Hair follicular keratinocyte (primary cell): ENCODE data around the gene FAM24B. TPM values are rescaled to one million over a fixed set of nuclear protein-coding genes. Genes with fewer than 3 reads are reported as not detected.

Experiments
- total RNA-seq: library from RNA; depleted of rRNA; stranded (reverse); fragments of >200 nt; gene quantifications from 2 replicates; pipeline ENCODE4 v1.2.3, GENCODE V29; 2015

FAM24B gene
- total RNA-seq: 2.3 and 4.1 TPM in 2 replicates

GRCh38 chr10:122879339-122880273 lies at the start of gene FAM24B:
FAM24B (minus strand) TSS chr10:122879581; CDS start chr10:122850515, 29,066 bp downstream.

GRCh38 chr10:122910310-122910709 lies 30.9 kb upstream of the FAM24B start, which contains the start of gene FAM24A:
FAM24A (plus strand) TSS chr10:122910610; CDS start chr10:122911635, 1,025 bp downstream.

GRCh38 chr10:122845783-122846332 lies 33.5 kb downstream of the FAM24B start, which contains the start of gene CUZD1:
CUZD1 (minus strand) TSS chr10:122845857; CDS start chr10:122845843, 14 bp downstream.

Other genes starting within 250 kb of the FAM24B start
- gene C10orf120, start 179.7 kb downstream of the FAM24B start, total RNA-seq: not detected in 2 replicates
- gene CUZD1, start 33.7 kb downstream of the FAM24B start, total RNA-seq: 0.11 and 0.39 TPM in 2 replicates
- not detected in 2 replicates for gene FAM24A, start 31.0 kb upstream of the FAM24B start, total RNA-seq
- 6.2 TPM in 2 replicates for gene C10orf88, start 74.6 kb upstream of the FAM24B start, total RNA-seq
- gene PSTK, start 100.8 kb upstream of the FAM24B start, total RNA-seq: 1.2 and 2.9 TPM in 2 replicates
- 1.8 and 1.9 TPM in 2 replicates for gene IKZF5, start 129.2 kb upstream of the FAM24B start, total RNA-seq
- 1.6 and 2.3 TPM in 2 replicates for gene ACADSB, start 129.4 kb upstream of the FAM24B start, total RNA-seq